OCI-LY1 (cell line): Measurements from ENCODE around the gene SYNPO2L.
"Not testable (repeated sequence)": the region's sequence is repeated elsewhere in the genome, so short reads cannot be mapped to it uniquely, and the experiment has no call there.

ENCODE experiments used
- H2AFZ ChIP-seq: fragments of 200-600 bp; sonication (generic), shearing (Covaris generic); 2 replicates; pipeline ENCODE4 v1.6.0; 2014; ENCODE audit warnings: antibody characterized with exemption, mild to moderate bottlenecking, low read length
- H3F3A ChIP-seq: fragments of 200-600 bp; sonication (generic), shearing (Covaris generic); 2 replicates; pipeline ENCODE4 v1.6.0; 2014; ENCODE audit warnings: mild to moderate bottlenecking, antibody characterized with exemption, low read length, moderate library complexity; ENCODE audit not compliant: insufficient read depth
- H3K27ac ChIP-seq: fragments of 200-600 bp; sonication (generic); 2 replicates; pipeline ENCODE4 v1.5.1; 2014; ENCODE audit warnings: low read length, mixed run types, mild to moderate bottlenecking, low read depth; ENCODE audit not compliant: poor library complexity, severe bottlenecking
- H3K27me3 ChIP-seq: fragments of 200-600 bp; sonication (generic); 2 replicates; pipeline ENCODE4 v1.6.0; 2014; ENCODE audit warnings: antibody characterized with exemption, mild to moderate bottlenecking, low read length, moderate library complexity; ENCODE audit not compliant: insufficient read depth
- H3K36me3 ChIP-seq: fragments of 200-600 bp; sonication (generic); 2 replicates; pipeline ENCODE4 v1.6.1; 2014; ENCODE audit warnings: mild to moderate bottlenecking, antibody characterized with exemption, low read length, moderate library complexity, mixed read lengths; ENCODE audit not compliant: insufficient read depth
- H3K4me1 ChIP-seq: fragments of 200-600 bp; sonication (generic); 2 replicates; pipeline ENCODE4 v1.5.1; 2014; ENCODE audit warnings: mild to moderate bottlenecking, low read length, moderate library complexity; ENCODE audit not compliant: insufficient read depth, severe bottlenecking
- H3K4me2 ChIP-seq: fragments of 200-600 bp; sonication (generic), shearing (Covaris generic); 2 replicates; pipeline ENCODE4 v1.6.1; 2014; ENCODE audit warnings: low read length
- H3K4me3 ChIP-seq: fragments of 200-600 bp; sonication (generic); 2 replicates; pipeline ENCODE4 v1.5.1; 2014; ENCODE audit warnings: low read length, low read depth, mild to moderate bottlenecking, mixed read lengths; ENCODE audit not compliant: poor library complexity, severe bottlenecking
- H3K79me2 ChIP-seq: fragments of 200-600 bp; shearing (Covaris generic); 2 replicates; pipeline ENCODE4 v1.6.1; 2016; ENCODE audit warnings: mixed run types, low read length, mixed read lengths; ENCODE audit not compliant: insufficient read depth
- H3K9ac ChIP-seq: fragments of 200-600 bp; sonication (generic), shearing (Covaris generic); 2 replicates; pipeline ENCODE4 v1.6.1; 2014; ENCODE audit warnings: mild to moderate bottlenecking, low read length, mixed read lengths
- H3K9me2 ChIP-seq: fragments of 200-600 bp; sonication (generic), shearing (Covaris generic); 2 replicates; pipeline ENCODE4 v1.6.1; 2014; ENCODE audit warnings: low read depth, mild to moderate bottlenecking, low read length, mixed read lengths
- H3K9me3 ChIP-seq: fragments of 200-600 bp; shearing (Covaris generic); 2 replicates; pipeline ENCODE4 v1.6.1; 2014; ENCODE audit warnings: low read length, mixed read lengths
- H4K20me1 ChIP-seq: fragments of 200-600 bp; sonication (generic), shearing (Covaris generic); 2 replicates; pipeline ENCODE4 v1.6.0; 2016; ENCODE audit warnings: mild to moderate bottlenecking, low read length; ENCODE audit not compliant: insufficient read depth
- CTCF ChIP-seq: fragments of 200-600 bp; sonication (generic), shearing (Covaris generic); IDR thresholded peaks from 2 replicates; pipeline ENCODE4 v1.5.1; 2017; ENCODE audit warnings: mild to moderate bottlenecking, antibody characterized with exemption, low read length, moderate library complexity, mixed read lengths
- EZH2 ChIP-seq: fragments of 200-600 bp; sonication (generic), shearing (Covaris generic); IDR thresholded peaks from 2 replicates; pipeline ENCODE4 v1.8.0; 2017; ENCODE audit warnings: borderline replicate concordance, mixed run types, mild to moderate bottlenecking, antibody characterized with exemption, low read length, moderate library complexity, mixed read lengths

The SYNPO2L gene

GRCh38 chr10:73655990-73656298, at the start of gene SYNPO2L:
Gene SYNPO2L, minus strand, starts transcription at chr10:73656029. Its CDS starts 107 bp downstream, at chr10:73655922.
- H3K4me3 ChIP-seq: no peak within 1 kb of the TSS
- no peak within 1 kb of the TSS for H2AFZ ChIP-seq
- H3K9me2 ChIP-seq: no peaks in the 10 kb centered on the region
- no peaks in the 10 kb centered on the region for H3K79me2 ChIP-seq
- H3F3A ChIP-seq: no peaks in the 10 kb centered on the region
- no peak for TF ChIP-seq CTCF
- no peak for TF ChIP-seq EZH2
- no peak within 1 kb of the TSS for H3K4me2 ChIP-seq
- H3K36me3 ChIP-seq: no peaks in the 10 kb centered on the region
- no peaks in the 10 kb centered on the region for H4K20me1 ChIP-seq
- no peaks in the 10 kb centered on the region for H3K27me3 ChIP-seq
- no peak within 1 kb of the TSS for H3K9ac ChIP-seq
- no peaks in the 10 kb centered on the region for H3K9me3 ChIP-seq
- no peak within 1 kb of the TSS for H3K27ac ChIP-seq
- peaks cover under 1% of the 10 kb centered on the region for H3K4me1 ChIP-seq

GRCh38 chr10:73703924-73704323, 48.1 kb upstream of the SYNPO2L start:
- not testable (repeated sequence) for H3K9me3 ChIP-seq, H3K36me3 ChIP-seq, H3K9ac ChIP-seq, H3K4me2 ChIP-seq, H3K27me3 ChIP-seq, H2AFZ ChIP-seq, H3K4me1 ChIP-seq, H3K4me3 ChIP-seq, H3K9me2 ChIP-seq, H3F3A ChIP-seq, H3K79me2 ChIP-seq, H3K27ac ChIP-seq, H4K20me1 ChIP-seq

GRCh38 chr10:73698819-73699218, 43.0 kb upstream of the SYNPO2L start:
- not testable (repeated sequence) for H3K9ac ChIP-seq, H3K27ac ChIP-seq, H3F3A ChIP-seq, H3K4me3 ChIP-seq, H3K9me3 ChIP-seq, H3K36me3 ChIP-seq, H2AFZ ChIP-seq, H3K27me3 ChIP-seq, H3K4me2 ChIP-seq, H3K9me2 ChIP-seq, H3K4me1 ChIP-seq, H3K79me2 ChIP-seq, H4K20me1 ChIP-seq

GRCh38 chr10:73697675-73698159, 41.9 kb upstream of the SYNPO2L start, which contains the start of gene AGAP5:
Gene AGAP5, minus strand, starts transcription at chr10:73698109. Its CDS starts 354 bp downstream, at chr10:73697755.
- H3K4me3 ChIP-seq, H3K27ac ChIP-seq, H3K4me2 ChIP-seq, H3K9me2 ChIP-seq, H3K27me3 ChIP-seq, H3K9ac ChIP-seq, H4K20me1 ChIP-seq, H3F3A ChIP-seq, H2AFZ ChIP-seq, H3K36me3 ChIP-seq, H3K79me2 ChIP-seq, H3K9me3 ChIP-seq, H3K4me1 ChIP-seq: not testable (repeated sequence)

GRCh38 chr10:73695302-73695701, 39.5 kb upstream of the SYNPO2L start:
- H3K4me1 ChIP-seq, H3K9me2 ChIP-seq, H3K4me2 ChIP-seq, H4K20me1 ChIP-seq, H3K36me3 ChIP-seq, H3F3A ChIP-seq, H3K27me3 ChIP-seq, H3K9ac ChIP-seq, H3K4me3 ChIP-seq, H3K9me3 ChIP-seq, H3K27ac ChIP-seq, H3K79me2 ChIP-seq, H2AFZ ChIP-seq: not testable (repeated sequence)

- not testable (repeated sequence) for H4K20me1 ChIP-seq, H2AFZ ChIP-seq, H3K79me2 ChIP-seq, H3K9me2 ChIP-seq, H3K4me2 ChIP-seq, H3K9ac ChIP-seq, H3F3A ChIP-seq, H3K36me3 ChIP-seq, H3K4me1 ChIP-seq, H3K27ac ChIP-seq, H3K27me3 ChIP-seq, H3K9me3 ChIP-seq, H3K4me3 ChIP-seq
Measured at GRCh38 chr10:73690755-73691154, 34.9 kb upstream of the SYNPO2L start.

GRCh38 chr10:73689596-73689995, 33.8 kb upstream of the SYNPO2L start:
- H3K4me1 ChIP-seq, H3K36me3 ChIP-seq, H2AFZ ChIP-seq, H3K9me2 ChIP-seq, H3K9me3 ChIP-seq, H3K27me3 ChIP-seq, H3K4me3 ChIP-seq, H3K27ac ChIP-seq, H3K79me2 ChIP-seq, H4K20me1 ChIP-seq, H3K9ac ChIP-seq, H3F3A ChIP-seq, H3K4me2 ChIP-seq: not testable (repeated sequence)
